AG04450 (cell line): ENCODE results near the gene KIF26A. TPM values are rescaled to one million over a fixed set of nuclear protein-coding genes. Genes with fewer than 3 reads are reported as not detected.

Experiments used
- CTCF ChIA-PET: fragments of 300-600, 350-600 bp; formaldehyde crosslinking; extraction: SDS; loops from one replicate; lab custom pipeline; 2022; ENCODE audit warnings: antibody characterized with exemption, inconsistent platforms; lab: Charles Lee
- POLR2A ChIA-PET: fragments of 350-600 bp; formaldehyde crosslinking; extraction: SDS; loops from one replicate; lab custom pipeline; 2021; ENCODE audit warnings: antibody characterized with exemption, inconsistent platforms; lab: Yijun Ruan, JAX
- DNase-seq: peaks from one replicate; pipeline ENCODE4 v3.0.0-alpha.2; 2011; ENCODE audit warnings: low read depth, low spot score
- H3K27ac ChIP-seq: one replicate; pipeline ENCODE4 v1.5.1; 2012; ENCODE audit warnings: low read depth, low read length, control low read depth
- H3K27me3 ChIP-seq: one replicate; pipeline ENCODE4 v1.6.0; 2012; ENCODE audit warnings: low read length; ENCODE audit not compliant: control insufficient read depth, insufficient read depth
- H3K4me3 ChIP-seq: 2 replicates; pipeline ENCODE4 v1.5.1; 2011; ENCODE audit warnings: mild to moderate bottlenecking, low read depth, low read length, control low read depth
- H3K9me3 ChIP-seq: 2 replicates; pipeline ENCODE4 v1.5.1; 2012; ENCODE audit warnings: low read length; ENCODE audit not compliant: control insufficient read depth, insufficient read depth
- polyA plus RNA-seq: library from polyadenylated mRNA; depleted of rRNA; stranded (reverse); fragments of >200 nt; gene quantifications from 2 replicates; pipeline ENCODE4 v1.2.3, GENCODE V29; 2011
- TF ChIP-seq, protein P1 (sequence below): IDR thresholded peaks from 2 replicates; pipeline ENCODE4 v1.5.1; 2011; ENCODE audit warnings: low read depth, low read length, control low read depth, inconsistent platforms

KIF26A gene
- polyA plus RNA-seq, 1 experiment = not detected

DNA sequence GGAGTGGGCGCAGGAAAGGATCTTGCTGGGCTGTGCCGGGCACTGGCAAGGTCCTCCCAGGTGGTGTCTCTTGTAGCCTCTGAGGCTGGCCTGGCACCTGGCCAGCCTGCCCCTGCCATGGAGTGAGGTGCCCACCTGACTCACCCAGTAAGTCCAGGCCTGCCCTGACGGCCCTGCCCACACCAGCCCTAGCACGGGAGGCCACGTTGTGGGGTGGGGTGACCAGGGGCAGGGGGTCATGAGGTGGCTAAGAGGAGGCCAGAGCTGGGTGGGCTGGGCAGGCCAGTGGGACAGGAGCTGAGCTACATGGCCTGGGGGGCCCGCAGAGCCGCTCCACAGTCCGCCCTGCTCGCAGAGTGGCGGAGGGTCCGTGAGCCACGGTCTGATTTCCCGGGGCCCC, 45.4 kb downstream of the KIF26A start:
- H3K4me3 ChIP-seq = no peak overlapping the region
- DNase-seq = no peak
- CTCF ChIA-PET = no interaction called here
- no peak overlapping the region for H3K27ac ChIP-seq
- POLR2A ChIA-PET = no interaction called here
- no peaks in the 10 kb centered on the region for H3K27me3 ChIP-seq
- peaks cover 92% of the 10 kb centered on the region for H3K9me3 ChIP-seq
- TF ChIP-seq, protein P1, sequence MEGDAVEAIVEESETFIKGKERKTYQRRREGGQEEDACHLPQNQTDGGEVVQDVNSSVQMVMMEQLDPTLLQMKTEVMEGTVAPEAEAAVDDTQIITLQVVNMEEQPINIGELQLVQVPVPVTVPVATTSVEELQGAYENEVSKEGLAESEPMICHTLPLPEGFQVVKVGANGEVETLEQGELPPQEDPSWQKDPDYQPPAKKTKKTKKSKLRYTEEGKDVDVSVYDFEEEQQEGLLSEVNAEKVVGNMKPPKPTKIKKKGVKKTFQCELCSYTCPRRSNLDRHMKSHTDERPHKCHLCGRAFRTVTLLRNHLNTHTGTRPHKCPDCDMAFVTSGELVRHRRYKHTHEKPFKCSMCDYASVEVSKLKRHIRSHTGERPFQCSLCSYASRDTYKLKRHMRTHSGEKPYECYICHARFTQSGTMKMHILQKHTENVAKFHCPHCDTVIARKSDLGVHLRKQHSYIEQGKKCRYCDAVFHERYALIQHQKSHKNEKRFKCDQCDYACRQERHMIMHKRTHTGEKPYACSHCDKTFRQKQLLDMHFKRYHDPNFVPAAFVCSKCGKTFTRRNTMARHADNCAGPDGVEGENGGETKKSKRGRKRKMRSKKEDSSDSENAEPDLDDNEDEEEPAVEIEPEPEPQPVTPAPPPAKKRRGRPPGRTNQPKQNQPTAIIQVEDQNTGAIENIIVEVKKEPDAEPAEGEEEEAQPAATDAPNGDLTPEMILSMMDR = no peak

DNA sequence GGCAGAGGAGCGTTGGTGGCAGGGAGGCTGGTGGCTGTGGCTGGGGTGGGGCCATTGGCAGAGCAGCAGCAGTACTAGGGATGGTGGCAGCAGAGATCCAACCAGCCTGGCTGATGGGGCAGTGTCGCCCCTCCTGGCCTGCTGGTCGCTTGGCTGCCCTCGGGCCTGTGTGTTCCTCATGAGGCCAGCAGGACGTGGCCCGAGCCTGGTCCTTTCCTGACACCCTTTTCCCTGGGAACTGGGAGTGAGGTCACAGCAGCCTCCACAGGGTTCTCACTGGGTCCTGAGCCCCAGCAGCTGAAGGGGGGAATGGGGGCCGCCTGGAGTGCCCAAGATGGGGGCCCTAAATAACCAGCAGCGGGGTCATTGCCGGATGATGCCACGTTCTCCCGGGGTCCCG, 46.1 kb downstream of the KIF26A start:
- H3K27ac ChIP-seq = no peak overlapping the region

DNA sequence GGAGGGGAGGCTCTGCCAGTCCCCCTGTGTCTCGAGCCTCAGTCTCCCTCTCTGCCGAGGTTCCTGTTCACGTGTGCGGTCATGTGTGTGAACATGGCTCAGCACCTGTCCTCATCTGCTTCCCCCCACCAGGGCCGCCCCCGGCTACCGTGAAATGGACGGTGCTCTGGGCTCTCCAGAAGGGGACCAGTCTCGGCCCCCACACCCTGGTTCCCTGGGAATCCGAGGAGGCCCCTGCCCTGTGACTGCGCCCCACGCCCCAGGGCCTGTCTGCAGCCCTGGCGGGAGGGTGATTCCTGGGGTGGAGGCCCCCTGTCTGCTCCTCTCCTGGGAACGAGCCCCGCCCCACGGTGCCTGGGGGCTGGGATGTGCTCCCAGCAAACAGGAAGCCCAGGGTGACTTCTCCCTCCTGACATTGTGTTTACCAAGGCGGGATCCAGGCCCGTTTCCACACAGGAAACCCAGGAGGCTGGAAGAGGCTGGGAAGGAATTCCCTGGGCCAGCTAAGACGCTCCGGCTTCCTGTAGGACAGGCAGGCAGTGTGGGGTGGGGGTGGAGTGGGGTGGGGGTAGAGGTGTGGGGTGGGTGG, 46.6 kb downstream of the KIF26A start:
- DNase-seq = no peak
- H3K27ac ChIP-seq = no peak overlapping the region
- H3K4me3 ChIP-seq = no peak overlapping the region
- ChIA-PET POLR2A (no interaction called here), CTCF (no interaction called here)
- TF ChIP-seq, protein P1 = no peak
- H3K27me3 ChIP-seq = no peaks in the 10 kb centered on the region
- H3K9me3 ChIP-seq = peaks cover 92% of the 10 kb centered on the region

More for the DNA sequence above, 46.1 kb downstream of the KIF26A start:
- Histone ChIP-seq H3K27me3 (no peaks in the 10 kb centered on the region), H3K9me3 (peaks cover 92% of the 10 kb centered on the region), H3K4me3 (no peak overlapping the region)
- TF ChIP-seq, protein P1 = no peak
- ChIA-PET POLR2A (no interaction called here), CTCF (no interaction called here)
- no peak for DNase-seq

DNA sequence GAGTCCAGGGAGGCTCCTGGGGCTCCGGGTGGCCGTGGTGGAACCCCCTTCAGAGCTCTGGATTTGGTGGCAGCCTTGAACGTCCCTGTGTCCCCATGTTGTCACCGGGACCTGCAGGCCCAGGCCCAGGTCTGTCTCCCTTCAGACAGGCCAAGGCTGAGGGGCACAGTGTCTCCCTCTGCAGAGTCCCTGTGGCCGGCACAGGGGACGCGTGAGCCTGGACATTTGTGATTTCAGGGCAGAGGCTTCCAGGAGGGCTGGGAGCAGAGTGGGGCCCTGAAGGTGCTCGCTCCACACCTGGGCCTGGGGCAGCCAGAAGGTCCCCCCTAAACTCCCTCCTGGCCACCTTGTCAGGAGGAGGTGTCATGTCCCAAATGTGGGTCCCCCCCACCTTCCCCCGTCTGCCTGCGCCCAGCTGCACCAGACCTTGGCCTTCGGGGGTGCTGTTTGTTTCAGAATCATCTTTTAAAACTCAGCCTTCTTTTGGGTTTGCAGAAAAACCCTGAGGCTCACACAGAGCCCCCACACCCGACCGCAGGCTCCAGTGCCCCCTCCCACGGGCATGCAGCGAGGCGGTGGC, 47.6 kb downstream of the KIF26A start:
- POLR2A ChIA-PET = no interaction called here
- DNase-seq = no peak
- TF ChIP-seq, protein P1 = no peak
- H3K27me3 ChIP-seq = no peaks in the 10 kb centered on the region
- H3K9me3 ChIP-seq = peaks cover 94% of the 10 kb centered on the region
- no peak overlapping the region for H3K27ac ChIP-seq
- no peak overlapping the region for H3K4me3 ChIP-seq
- CTCF ChIA-PET = no interaction called here

DNA sequence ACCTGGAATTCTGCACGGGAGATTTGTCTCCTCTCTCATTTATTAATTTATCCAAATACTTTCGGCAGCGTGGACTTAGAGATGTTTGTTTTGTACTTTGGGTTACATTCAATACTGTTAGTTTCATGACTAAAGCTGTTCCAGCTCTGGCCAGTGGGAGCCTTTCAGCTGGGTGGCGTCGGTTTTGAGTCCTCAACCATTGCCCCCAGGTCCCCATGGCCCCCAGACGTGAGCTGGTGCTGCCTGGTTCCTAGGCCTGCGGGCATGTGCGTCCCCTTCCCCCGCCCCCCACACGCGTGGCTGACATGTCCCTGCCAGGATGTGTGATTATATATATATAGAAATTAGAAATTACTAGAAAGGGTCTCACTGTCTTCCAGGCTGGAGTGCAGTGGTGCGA, 48.2 kb downstream of the KIF26A start:
- TF ChIP-seq, protein P1 = no peak
- Histone ChIP-seq H3K4me3 (no peak overlapping the region), H3K27ac (no peak overlapping the region), H3K9me3 (peaks cover 94% of the 10 kb centered on the region), H3K27me3 (no peaks in the 10 kb centered on the region)
- ChIA-PET POLR2A (no interaction called here), CTCF (no interaction called here)
- no peak for DNase-seq
